Heart right ventricle (tissue), 16 donors: ENCODE data around the gene PLA2G12A. TPM values are rescaled to one million over a fixed set of nuclear protein-coding genes. Genes with fewer than 3 reads are reported as not detected.
"Not testable (repeated sequence)": the region's sequence is repeated elsewhere in the genome, so short reads cannot be mapped to it uniquely, and the experiment has no call there.

ENCODE experiments used
- ATAC-seq, 8 donors: fragments of 200-7000 bp; cut with Tn5 transposase; one replicate each; pipeline ENCODE4 v1.9.1; 2020; ENCODE audit warnings: mild to moderate bottlenecking in 8 of 8, moderate library complexity in 8 of 8, moderate number of reproducible peaks in 1 of 8
- DNase-seq, 2 donors: peaks; one replicate each; pipeline ENCODE4 v3.0.0-alpha.2; 2020
- H3K27ac ChIP-seq, 10 donors: fragments of 200-600 bp; sonication (generic) in 2 of 10; one replicate each; pipeline versions ENCODE4 v1.5.0 to v1.8.0; 2020 to 2022; ENCODE audit warnings: mild to moderate bottlenecking in 3 of 10
- H3K27me3 ChIP-seq, 7 donors: fragments of 200-600 bp; one replicate each; pipeline ENCODE4 v1.8.0; 2021 to 2022; ENCODE audit warnings: mild to moderate bottlenecking in 2 of 7
- H3K36me3 ChIP-seq, 9 donors: fragments of 200-600 bp; sonication (generic) in 1 of 9; one replicate each; pipeline versions ENCODE4 v1.5.0 to v1.8.0; 2020 to 2022; ENCODE audit warnings: mild to moderate bottlenecking in 2 of 9
- H3K4me1 ChIP-seq, 9 donors: fragments of 200-600 bp; sonication (generic) in 1 of 9; one replicate each; pipeline versions ENCODE4 v1.5.0 to v1.8.0; 2020 to 2022; ENCODE audit warnings: mild to moderate bottlenecking in 4 of 9
- H3K4me3 ChIP-seq, 10 donors: fragments of 200-600 bp; sonication (generic) in 2 of 10; one replicate each; pipeline versions ENCODE4 v1.5.0 to v1.8.0; 2020 to 2022; ENCODE audit warnings: mild to moderate bottlenecking in 7 of 10, moderate library complexity in 2 of 10
- H3K9me3 ChIP-seq, 11 donors: fragments of 200-600 bp in 10 of 11; sonication (generic) in 2 of 11; one replicate each; pipeline versions ENCODE4 v1.5.0 to v1.8.0; 2013 to 2022; ENCODE audit warnings: mild to moderate bottlenecking in 2 of 11, control low read depth in 1 of 11, moderate library complexity in 1 of 11
- CTCF ChIP-seq, 9 donors: fragments of 200-600 bp; sonication (generic) in 2 of 9; IDR thresholded peaks; one replicate each; pipeline versions ENCODE4 v1.5.0 to v1.8.0; 2021 to 2022; ENCODE audit warnings: antibody characterized with exemption in 9 of 9, mild to moderate bottlenecking in 5 of 9, moderate library complexity in 1 of 9
- WGBS, 2 donors: extraction: QIAGEN DNeasy Blood & Tissue Kit; methylation state at CpG; one replicate each; pipeline ENCODE4 v1.1.7; 2013; ENCODE audit warnings: inconsistent platforms in 1 of 2; 5-methylcytosine and 5-hydroxymethylcytosine counted together
- intact Hi-C, 10 donors: fragments of 100-400 bp; cut with DNase I; formaldehyde crosslinking; loops; one replicate each; pipeline versions ENCODE4 v1.11.1 to v1.14.2; 2022
- polyA plus RNA-seq, 2 donors: library from polyadenylated mRNA; stranded (reverse); fragments of 200-250 nt; gene quantifications; one replicate each; pipeline ENCODE4 v1.2.3, GENCODE V29; 2013
- total RNA-seq, 10 donors: library from RNA; stranded (reverse); fragmentation: NEBNext Ultra II Directional in 3 of 10; extraction: Animal tissue kit (Norgen Biotek cat#: 25700) in 3 of 10; gene quantifications; one replicate each; pipeline versions ENCODE4 v1.2.1 to v1.2.4, GENCODE V29; 2021 to 2023
- donor health status: Arrhythmogenic right ventricular cardiomyopathy.
- donor health status: ischemic (EF 13 %, LVEDD 7.1; RV severe dilation, severe dysfunction).
- donor health status: healthy with polysubstance abuse.
- donor health status: DM: no; HTN: yes; CAD: no.
- donor health status: DM: no; HTN: no; CAD: no.
- donor health status: ischemic (EF 25% LVEDD 6.9; RV normal size, moderate dysfunction).
- donor health status: ischemic (EF 25% LVEDD 5.7; RV mildly dilated, moderate dysfunction).
- donor health status: healthy.
- donor health status: DM: yes; HTN: yes; CAD: no.
- donor health status: Ischemic cardiomyopathy.
- donor health status: ischemic (EF 35%, LVEDD 5.7; RV mildly dilated, moderate dysfunction).
- donor health status: nonischemic (EF 11% LVEDD 7.7; RV severe dilation, severe dysfunction).
- donor health status: DM: yes; HTN: yes; CAD: no.
- donor health status: PGD.
- donor health status: ischemic (EF 29% LVEDD 5.4; RV normal size, mild dysfunction).
- donor health status: nonischemic (EF 23%, LVEDD 6.1; RV moderate dilation, normal function).

Gene PLA2G12A
- total and polyA plus RNA-seq, 12 donors = 14.3 to 100 (median 47.3) TPM

GRCh38 chr4:109690690-109691410, 39.0 kb downstream of the PLA2G12A start:
- intact Hi-C loops = no loop called here
- H3K27me3 ChIP-seq = no peaks in the 10 kb centered on the region
- H3K4me3 ChIP-seq = no peak overlapping the region
- H3K36me3 ChIP-seq = peaks cover 0 to 99% (median 9%) of the 10 kb centered on the region in 9 donors
- H3K27ac ChIP-seq = no peak overlapping the region
- TF ChIP-seq CTCF (IDR thresholded peaks at IDR 0.05) = no peak
- DNase-seq (no peak), ATAC-seq (no peak)
- peaks cover 0 to 3% (median 0%) of the 10 kb centered on the region in 9 donors for H3K4me1 ChIP-seq
- 92 to 94% methylated on average over 6 of the region's 6 CpGs for WGBS, 2 donors
- no peaks in the 10 kb centered on the region for H3K9me3 ChIP-seq

- peaks cover 0 to 62% (median 10%) of the 10 kb centered on the region in 9 donors for H3K36me3 ChIP-seq
- H3K9me3 ChIP-seq = no peaks in the 10 kb centered on the region
- TF ChIP-seq CTCF (IDR thresholded peaks at IDR 0.05) = no peak
- no peak for ATAC-seq
- no peaks in the 10 kb centered on the region for H3K4me1 ChIP-seq
- intact Hi-C loops = no loop called here
- no peak overlapping the region for H3K27ac ChIP-seq
- no peak for DNase-seq
- H3K4me3 ChIP-seq = no peak overlapping the region
- no peaks in the 10 kb centered on the region for H3K27me3 ChIP-seq
Observed at GRCh38 chr4:109684727-109685126, 45.1 kb downstream of the PLA2G12A start.

- ATAC-seq = no peak
Observed at GRCh38 chr4:109683621-109684253, 46.1 kb downstream of the PLA2G12A start.

GRCh38 chr4:109682875-109683274, 47.0 kb downstream of the PLA2G12A start:
- Histone ChIP-seq H3K27me3 (no peaks in the 10 kb centered on the region), H3K27ac (no peak overlapping the region), H3K4me1 (no peaks in the 10 kb centered on the region), H3K9me3 (no peaks in the 10 kb centered on the region), H3K4me3 (no peak overlapping the region), H3K36me3 (peaks cover 0 to 44% (median 6%) of the 10 kb centered on the region in 9 donors)
- ATAC-seq = no peak
- TF ChIP-seq CTCF (IDR thresholded peaks at IDR 0.05) = no peak
- no peak for DNase-seq
- intact Hi-C loops = no loop called here
- 98 to 99% methylated on average over 2 of the region's 2 CpGs for WGBS, 2 donors

More at GRCh38 chr4:109683621-109684253, 46.1 kb downstream of the PLA2G12A start:
- no peak for DNase-seq
- 92 to 93% methylated on average over 6 of the region's 6 CpGs for WGBS, 2 donors
- intact Hi-C loops = no loop called here
- no peaks in the 10 kb centered on the region for H3K9me3 ChIP-seq
- no peak overlapping the region for H3K4me3 ChIP-seq
- H3K4me1 ChIP-seq = no peaks in the 10 kb centered on the region
- TF ChIP-seq CTCF (IDR thresholded peaks at IDR 0.05) = no peak
- no peak overlapping the region for H3K27ac ChIP-seq
- peaks cover 0 to 52% (median 6%) of the 10 kb centered on the region in 9 donors for H3K36me3 ChIP-seq
- H3K27me3 ChIP-seq = no peaks in the 10 kb centered on the region

GRCh38 chr4:109678925-109679324, 50.9 kb downstream of the PLA2G12A start:
- ATAC-seq, H3K9me3 ChIP-seq, H3K36me3 ChIP-seq, DNase-seq, H3K27me3 ChIP-seq, H3K4me3 ChIP-seq, intact Hi-C loops, H3K4me1 ChIP-seq, H3K27ac ChIP-seq: not testable (repeated sequence)
- WGBS, 2 donors = 99% methylated on average over 14 of the region's 14 CpGs

GRCh38 chr4:109678472-109678871, 51.4 kb downstream of the PLA2G12A start:
- ATAC-seq, DNase-seq, H3K4me3 ChIP-seq, H3K36me3 ChIP-seq, intact Hi-C loops, H3K4me1 ChIP-seq, H3K9me3 ChIP-seq, H3K27ac ChIP-seq, H3K27me3 ChIP-seq: not testable (repeated sequence)
- WGBS, 2 donors = 96 to 97% methylated on average over 28 of the region's 28 CpGs
